DND-41 (cell line): ENCODE data around the gene CHST1.

Experiments
- ATAC-seq: fragments of 200-7000 bp; cut with Tn5 transposase; 3 replicates; pipeline ENCODE4 v1.9.1; 2021; ENCODE audit warnings: low read depth; ENCODE audit not compliant: insufficient read depth
- DNase-seq: peaks from one replicate; pipeline ENCODE4 v3.0.0-alpha.2; 2020
- H2AFZ ChIP-seq: 2 replicates; pipeline ENCODE4 v1.6.0; 2012; ENCODE audit warnings: low read depth, low read length
- H3K27ac ChIP-seq: 2 replicates; pipeline ENCODE4 v1.5.1; 2012; ENCODE audit warnings: low read length, inconsistent platforms
- H3K27me3 ChIP-seq: fragments of 200-600 bp; sonication (generic); 2 replicates; pipeline ENCODE4 v1.6.0; 2012; ENCODE audit warnings: low read length, mild to moderate bottlenecking, inconsistent platforms; ENCODE audit not compliant: insufficient read depth, poor library complexity
- H3K36me3 ChIP-seq: 2 replicates; pipeline ENCODE4 v1.5.1; 2012; ENCODE audit warnings: low read length, inconsistent platforms; ENCODE audit not compliant: insufficient read depth
- H3K4me1 ChIP-seq: 2 replicates; pipeline ENCODE4 v1.5.1; 2012; ENCODE audit warnings: mild to moderate bottlenecking, low read length; ENCODE audit not compliant: insufficient read depth
- H3K4me2 ChIP-seq: 2 replicates; pipeline ENCODE4 v1.6.0; 2012; ENCODE audit warnings: mild to moderate bottlenecking, moderate library complexity, low read length, inconsistent platforms; ENCODE audit not compliant: insufficient read depth
- H3K4me3 ChIP-seq, 2 experiments: fragments of 200-600 bp in 1 of 2; shearing (Covaris generic) in 1 of 2; 2 replicates each; pipeline ENCODE4 v1.5.1; 2012 to 2016; ENCODE audit warnings: inconsistent platforms in 2 of 2, low read length in 2 of 2, mild to moderate bottlenecking in 2 of 2, low read depth in 1 of 2, moderate library complexity in 1 of 2
- H3K79me2 ChIP-seq: 2 replicates; pipeline ENCODE4 v1.6.0; 2012; ENCODE audit warnings: low read length, inconsistent platforms; ENCODE audit not compliant: insufficient read depth
- H3K9ac ChIP-seq: 2 replicates; pipeline ENCODE4 v1.6.0; 2012; ENCODE audit warnings: low read depth, mild to moderate bottlenecking, inconsistent platforms, low read length, moderate library complexity
- H3K9me3 ChIP-seq: 2 replicates; pipeline ENCODE4 v1.5.1; 2012; ENCODE audit warnings: low read length, moderate library complexity, mild to moderate bottlenecking, inconsistent platforms; ENCODE audit not compliant: insufficient read depth, severe bottlenecking
- H4K20me1 ChIP-seq: 2 replicates; pipeline ENCODE4 v1.6.0; 2012; ENCODE audit warnings: low read length; ENCODE audit not compliant: insufficient read depth
- EZH2 ChIP-seq: IDR thresholded peaks from 3 replicates; pipeline ENCODE4 v1.6.1; 2012; ENCODE audit warnings: borderline replicate concordance, low read depth, mild to moderate bottlenecking, moderate library complexity, low read length, inconsistent platforms; ENCODE audit not compliant: severe bottlenecking
- TF ChIP-seq, protein P1 (sequence below): IDR thresholded peaks from 2 replicates; pipeline ENCODE4 v1.5.1; 2012; ENCODE audit warnings: borderline replicate concordance, low read length, moderate library complexity, mild to moderate bottlenecking; ENCODE audit not compliant: poor library complexity, severe bottlenecking; ENCODE audit errors: extremely low read depth

CHST1 gene

GRCh38 chr11:45702511-45702910, 37.1 kb upstream of the CHST1 start:
- Histone ChIP-seq H3K9ac (no peak overlapping the region), H3K79me2 (no peaks in the 10 kb centered on the region), H3K36me3 (no peaks in the 10 kb centered on the region), H3K9me3 (peaks cover 5% of the 10 kb centered on the region), H3K4me3 (no peak overlapping the region), H3K4me2 (no peak overlapping the region), H2AFZ (no peak overlapping the region), H4K20me1 (no peaks in the 10 kb centered on the region), H3K4me1 (peaks cover 36% of the 10 kb centered on the region), H3K27ac (no peak overlapping the region), H3K27me3 (peaks cover 4% of the 10 kb centered on the region)
- DNase-seq (no peak), ATAC-seq (no peak)
- TF ChIP-seq, protein P1, sequence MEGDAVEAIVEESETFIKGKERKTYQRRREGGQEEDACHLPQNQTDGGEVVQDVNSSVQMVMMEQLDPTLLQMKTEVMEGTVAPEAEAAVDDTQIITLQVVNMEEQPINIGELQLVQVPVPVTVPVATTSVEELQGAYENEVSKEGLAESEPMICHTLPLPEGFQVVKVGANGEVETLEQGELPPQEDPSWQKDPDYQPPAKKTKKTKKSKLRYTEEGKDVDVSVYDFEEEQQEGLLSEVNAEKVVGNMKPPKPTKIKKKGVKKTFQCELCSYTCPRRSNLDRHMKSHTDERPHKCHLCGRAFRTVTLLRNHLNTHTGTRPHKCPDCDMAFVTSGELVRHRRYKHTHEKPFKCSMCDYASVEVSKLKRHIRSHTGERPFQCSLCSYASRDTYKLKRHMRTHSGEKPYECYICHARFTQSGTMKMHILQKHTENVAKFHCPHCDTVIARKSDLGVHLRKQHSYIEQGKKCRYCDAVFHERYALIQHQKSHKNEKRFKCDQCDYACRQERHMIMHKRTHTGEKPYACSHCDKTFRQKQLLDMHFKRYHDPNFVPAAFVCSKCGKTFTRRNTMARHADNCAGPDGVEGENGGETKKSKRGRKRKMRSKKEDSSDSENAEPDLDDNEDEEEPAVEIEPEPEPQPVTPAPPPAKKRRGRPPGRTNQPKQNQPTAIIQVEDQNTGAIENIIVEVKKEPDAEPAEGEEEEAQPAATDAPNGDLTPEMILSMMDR: no peak
- no peak for TF ChIP-seq EZH2

GRCh38 chr11:45698777-45699497, 33.5 kb upstream of the CHST1 start:
- peaks cover 5% of the 10 kb centered on the region for H3K9me3 ChIP-seq
- peak overlapping the region; percentile 36 for H2AFZ ChIP-seq
- H3K36me3 ChIP-seq: no peaks in the 10 kb centered on the region
- no peaks in the 10 kb centered on the region for H4K20me1 ChIP-seq
- TF ChIP-seq, protein P1: no peak
- no peak for TF ChIP-seq EZH2
- peak overlapping the region; percentile 59 for H3K9ac ChIP-seq
- DNase-seq (peak; percentile 84), ATAC-seq (peak; percentile 80)
- peak overlapping the region; percentile 55 for H3K4me2 ChIP-seq
- H3K79me2 ChIP-seq: no peaks in the 10 kb centered on the region
- H3K4me3 ChIP-seq: peak overlapping the region in 1 of 2 experiments; percentile 45; a peak in 2 of 4 replicates
- peak overlapping the region; percentile 98 for H3K27ac ChIP-seq
- H3K4me1 ChIP-seq: peaks cover 63% of the 10 kb centered on the region
- no peaks in the 10 kb centered on the region for H3K27me3 ChIP-seq

DNA sequence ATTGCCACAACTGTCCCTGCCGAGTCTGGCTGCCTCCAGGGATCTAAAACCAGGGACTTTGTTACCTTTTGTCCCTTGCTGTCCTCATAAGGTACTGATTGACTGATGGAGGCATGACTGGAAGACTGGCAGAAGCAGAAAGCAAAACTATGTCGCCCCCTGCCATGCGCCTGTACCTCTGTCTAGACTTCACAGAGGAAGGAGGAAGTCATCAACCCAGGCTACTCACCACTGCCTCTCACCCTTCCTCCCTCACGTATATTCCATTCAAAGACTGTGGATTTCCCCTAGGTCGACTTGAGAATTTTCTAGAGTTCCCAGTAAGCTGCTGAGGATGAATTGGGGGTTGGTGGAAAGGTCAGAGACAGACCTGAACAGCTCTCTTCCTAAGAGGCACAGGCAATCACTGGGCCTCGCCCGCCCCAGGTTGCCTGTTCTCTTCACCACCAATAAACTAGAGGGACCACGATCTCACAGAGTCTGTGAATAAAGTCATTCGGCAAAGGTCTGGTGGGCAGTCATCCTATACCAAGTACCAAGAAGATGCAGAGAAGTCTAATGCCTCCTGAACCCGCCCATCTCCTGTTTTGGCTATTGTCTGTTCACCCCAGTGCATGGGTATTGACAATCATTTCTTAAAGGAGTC, 27.5 kb upstream of the CHST1 start:
- Histone ChIP-seq H3K36me3 (no peaks in the 10 kb centered on the region), H3K4me1 (peaks cover 52% of the 10 kb centered on the region), H3K27me3 (peaks cover 5% of the 10 kb centered on the region), H4K20me1 (no peaks in the 10 kb centered on the region), H3K4me3 (no peak overlapping the region), H3K4me2 (no peak overlapping the region), H3K79me2 (no peaks in the 10 kb centered on the region), H3K9ac (no peak overlapping the region), H2AFZ (no peak overlapping the region), H3K9me3 (no peaks in the 10 kb centered on the region), H3K27ac (peak overlapping the region; percentile 4)
- TF ChIP-seq EZH2: no peak
- TF ChIP-seq, protein P1: peak; percentile 54
- DNase-seq (peak; percentile 45), ATAC-seq (peak; percentile 62)
